Measurements from ENCODE around the gene FREM1. TPM values are rescaled to one million over a fixed set of nuclear protein-coding genes. Genes with fewer than 3 reads are reported as not detected.
A peak's percentile ranks its signal among the peaks of the same experiment; 100 is the strongest.

The FREM1 gene
- total RNA-seq, 2 experiments from 2014 or later = not detected

DNA sequence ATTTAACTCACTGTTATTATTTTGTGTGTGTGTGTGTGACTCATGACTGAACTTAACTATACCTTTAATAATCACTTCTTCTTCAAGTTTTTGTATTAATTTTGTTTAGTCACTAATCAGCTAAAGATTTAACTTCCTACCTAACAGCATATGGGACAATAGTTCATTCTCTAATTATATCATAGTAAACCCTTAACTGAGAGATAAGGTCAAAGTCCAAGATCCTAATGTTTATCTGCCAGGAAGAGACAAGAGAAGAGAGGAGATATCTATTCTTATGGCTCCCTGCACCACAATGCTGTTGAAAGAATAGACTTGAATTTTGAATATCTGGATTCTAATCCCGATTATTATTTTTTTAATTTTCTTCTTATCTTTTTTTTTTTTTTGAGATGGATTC, 28.1 kb downstream of the FREM1 start:
- Mint-ChIP-seq H3K9me3 (ENCODE audit: low read depth) (no peaks in the 10 kb centered on the region), H3K4me3 (no peak overlapping the region), H3K27me3 (no peaks in the 10 kb centered on the region), H3K36me3 (no peaks in the 10 kb centered on the region), H3K4me1 (no peaks in the 10 kb centered on the region), H3K27ac (no peak overlapping the region)
- no peak for DNase-seq
- ATAC-seq = no peak
- CTCF ChIA-PET = no interaction called here

DNA sequence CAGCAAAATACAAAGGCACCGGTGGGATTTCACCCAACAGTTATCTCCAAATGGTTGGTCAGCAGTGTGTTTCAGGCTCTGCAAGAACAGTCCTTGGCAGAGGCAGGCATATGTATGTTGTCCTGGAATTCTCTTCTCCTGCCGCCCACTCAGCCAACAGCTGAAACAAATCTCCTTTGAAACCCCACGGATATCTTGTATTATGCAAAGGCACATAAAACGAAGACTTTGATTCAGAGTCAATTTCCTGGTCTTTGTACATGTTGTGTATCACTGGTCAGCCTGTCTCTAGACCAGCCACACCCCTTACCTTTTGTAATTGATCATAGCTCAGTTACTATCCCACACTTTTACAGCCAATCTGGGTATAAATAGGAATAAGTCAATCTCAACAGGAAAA, 29.2 kb downstream of the FREM1 start:
- no peaks in the 10 kb centered on the region for H3K27me3 Mint-ChIP-seq
- DNase-seq (no peak), ATAC-seq (no peak)
- H3K4me1 Mint-ChIP-seq = no peaks in the 10 kb centered on the region
- CTCF ChIA-PET = no interaction called here
- H3K9me3 Mint-ChIP-seq (ENCODE audit: low read depth) = no peaks in the 10 kb centered on the region
- no peak overlapping the region for H3K27ac Mint-ChIP-seq
- H3K36me3 Mint-ChIP-seq = no peaks in the 10 kb centered on the region
- no peak overlapping the region for H3K4me3 Mint-ChIP-seq

DNA sequence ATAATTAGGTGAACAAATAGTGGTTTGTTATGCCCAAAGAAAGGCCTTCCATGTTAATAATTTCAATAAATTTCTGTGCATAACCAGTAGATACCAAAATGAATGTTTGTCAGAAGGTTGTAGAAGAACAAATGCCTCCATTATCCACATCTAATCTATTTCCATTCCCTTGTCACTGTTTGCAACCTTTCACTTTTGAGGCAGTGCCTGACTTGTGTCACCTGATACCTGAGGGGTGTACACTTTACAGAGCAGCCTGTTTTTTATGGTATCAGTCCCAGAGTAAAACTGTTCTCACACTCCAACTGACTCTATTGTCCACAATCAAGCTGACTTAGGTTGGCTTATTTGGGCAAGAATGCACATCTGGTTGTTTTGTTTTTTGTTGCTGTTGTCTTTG, 40.1 kb downstream of the FREM1 start:
- H3K9me3 Mint-ChIP-seq (ENCODE audit: low read depth) = no peaks in the 10 kb centered on the region
- H3K36me3 Mint-ChIP-seq = no peaks in the 10 kb centered on the region
- DNase-seq (no peak), ATAC-seq (no peak)
- no peak overlapping the region for H3K4me3 Mint-ChIP-seq
- H3K4me1 Mint-ChIP-seq = no peaks in the 10 kb centered on the region
- no peak overlapping the region for H3K27ac Mint-ChIP-seq
- no peaks in the 10 kb centered on the region for H3K27me3 Mint-ChIP-seq
- CTCF ChIA-PET = no interaction called here

DNA sequence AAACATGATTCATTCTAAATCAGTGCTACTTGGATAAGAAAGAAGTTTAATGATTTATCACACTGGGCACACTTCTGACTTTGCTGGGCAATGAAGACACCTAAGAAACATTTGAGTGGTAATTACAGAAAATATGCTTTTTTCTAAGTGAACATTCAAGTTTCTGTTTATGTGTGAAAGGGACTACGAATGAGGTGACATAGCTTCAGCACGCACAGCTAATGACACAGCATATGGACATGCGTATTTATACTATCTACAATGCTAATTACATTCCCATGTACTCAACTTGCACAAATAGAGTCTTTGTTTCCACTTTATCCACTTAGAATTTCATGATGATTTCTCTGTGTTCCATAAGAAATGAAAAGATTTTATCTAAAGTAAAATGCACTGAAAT, 40.6 kb downstream of the FREM1 start:
- no peak overlapping the region for H3K27ac Mint-ChIP-seq
- DNase-seq (no peak), ATAC-seq (no peak)
- H3K36me3 Mint-ChIP-seq = no peaks in the 10 kb centered on the region
- CTCF ChIA-PET = interaction anchor here (0.6 kb wide), 1 partner anchor 803 kb away, joined by 3 read pairs; no protein-coding TSS in a partner anchor
- no peaks in the 10 kb centered on the region for H3K27me3 Mint-ChIP-seq
- no peaks in the 10 kb centered on the region for H3K9me3 Mint-ChIP-seq (ENCODE audit: low read depth)
- H3K4me1 Mint-ChIP-seq = no peaks in the 10 kb centered on the region
- H3K4me3 Mint-ChIP-seq = no peak overlapping the region

DNA sequence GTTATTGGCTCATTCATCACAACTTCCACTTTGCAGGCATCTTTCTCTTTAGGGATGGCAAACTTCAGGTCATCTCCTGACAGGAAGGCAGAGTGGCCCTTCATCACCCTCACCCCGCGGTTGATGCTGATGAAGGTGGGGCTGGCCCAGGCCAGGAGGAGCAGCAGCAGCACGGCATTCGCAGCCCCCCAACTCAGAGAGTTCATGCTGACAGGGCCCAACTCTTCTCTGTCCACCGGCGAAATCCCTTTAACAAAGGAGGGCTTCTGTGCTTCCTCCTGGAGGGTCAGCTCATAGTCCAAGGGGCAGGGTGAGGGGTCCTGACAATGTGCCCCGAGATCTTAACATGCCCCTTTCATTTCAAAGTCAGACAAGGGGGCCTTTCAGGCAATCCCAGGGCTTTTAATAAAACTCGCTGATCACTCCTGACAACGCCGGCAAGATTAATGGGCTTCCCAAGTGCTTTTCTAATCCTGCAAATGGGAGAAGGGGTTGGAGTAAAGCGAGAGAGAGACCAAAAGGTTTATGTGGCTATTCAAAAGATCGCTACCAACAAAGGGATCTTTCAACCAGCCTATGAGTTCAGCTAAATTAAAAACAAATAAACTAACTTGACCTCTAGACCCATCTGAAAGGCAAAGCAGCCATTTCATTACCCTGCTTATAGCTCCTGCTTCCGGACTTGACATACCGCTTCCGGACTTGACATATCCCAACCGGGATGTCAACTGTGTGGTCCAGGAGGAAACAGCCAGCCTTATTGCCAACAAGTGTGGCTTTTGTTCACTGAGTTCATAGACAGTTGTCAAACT, 41.2 kb downstream of the FREM1 start:
- ATAC-seq = no peak
- Mint-ChIP-seq H3K4me1 (no peaks in the 10 kb centered on the region), H3K4me3 (no peak overlapping the region), H3K9me3 (ENCODE audit: low read depth) (no peaks in the 10 kb centered on the region), H3K27me3 (no peaks in the 10 kb centered on the region), H3K27ac (no peak overlapping the region), H3K36me3 (no peaks in the 10 kb centered on the region)
- CTCF ChIA-PET = interaction anchor here (0.6 kb wide), 1 partner anchor 803 kb away, joined by 3 read pairs; no protein-coding TSS in a partner anchor
- no peak for DNase-seq

DNA sequence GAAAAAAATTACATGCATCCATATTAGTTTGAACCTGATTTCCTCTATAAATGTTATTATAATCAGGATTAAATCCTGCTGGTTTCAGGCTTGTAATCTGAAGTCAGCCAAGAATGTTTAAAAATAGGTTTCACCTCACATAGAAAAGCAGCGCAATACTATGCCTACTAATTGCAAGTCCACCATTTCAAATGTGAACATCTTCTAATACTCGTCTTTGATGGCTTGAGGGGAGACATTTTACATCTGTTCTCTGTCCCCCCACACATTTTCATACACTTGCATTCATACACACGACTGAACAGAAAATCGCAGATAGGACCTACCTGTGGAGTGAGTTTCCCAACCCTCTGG, 41.8 kb downstream of the FREM1 start:
- CTCF ChIA-PET = no interaction called here
- Mint-ChIP-seq H3K9me3 (ENCODE audit: low read depth) (no peaks in the 10 kb centered on the region), H3K4me1 (no peaks in the 10 kb centered on the region), H3K27ac (no peak overlapping the region), H3K4me3 (no peak overlapping the region), H3K36me3 (no peaks in the 10 kb centered on the region), H3K27me3 (no peaks in the 10 kb centered on the region)
- DNase-seq = no peak
- no peak for ATAC-seq

DNA sequence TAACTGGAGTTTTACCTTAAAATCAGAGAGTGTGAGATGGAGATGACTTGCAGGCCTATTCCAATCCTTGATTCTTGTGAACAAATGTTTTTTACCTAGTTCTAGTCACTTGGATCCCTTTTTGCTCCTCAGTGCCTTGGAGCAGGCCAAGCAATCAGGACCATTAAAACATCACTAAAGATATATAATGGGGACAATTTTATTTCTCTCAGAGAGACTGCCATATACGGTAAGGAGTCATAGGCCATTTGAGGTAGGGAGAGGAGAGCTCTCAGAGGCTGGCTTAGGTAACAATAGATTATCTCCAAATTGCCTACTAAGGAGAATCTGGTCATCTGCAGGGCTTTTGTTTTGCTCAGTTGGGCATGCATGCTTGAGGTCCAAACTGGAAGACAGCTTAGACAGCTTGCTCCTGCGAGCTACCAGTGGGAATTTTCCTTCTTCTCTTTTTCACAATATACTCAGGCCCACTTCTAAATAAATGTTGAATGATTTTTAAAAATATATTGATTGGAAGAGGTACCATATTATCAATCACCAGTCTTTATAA, 44.0 kb downstream of the FREM1 start:
- ATAC-seq = no peak
- CTCF ChIA-PET = no interaction called here
- no peak overlapping the region for H3K4me3 Mint-ChIP-seq

DNA sequence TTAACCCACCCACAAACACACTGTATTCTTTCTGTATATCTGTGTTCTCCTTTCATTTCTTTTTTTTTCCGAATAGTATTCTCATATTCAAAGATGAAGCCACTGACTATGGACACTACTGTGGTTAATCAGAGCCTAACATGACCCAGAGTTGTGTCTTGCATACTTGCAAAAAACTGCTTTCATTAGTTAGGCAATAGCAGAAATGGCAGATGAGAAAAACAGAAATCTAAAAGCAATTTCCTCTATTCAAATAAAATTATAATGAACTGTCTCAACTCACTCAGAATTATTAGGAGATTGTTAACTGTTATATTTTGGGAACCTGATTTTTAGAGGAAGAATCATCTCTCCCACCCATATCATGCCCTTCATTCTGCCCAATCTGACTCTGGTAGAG, 45.9 kb downstream of the FREM1 start:
- Mint-ChIP-seq H3K4me1 (no peaks in the 10 kb centered on the region), H3K4me3 (no peak overlapping the region), H3K36me3 (no peaks in the 10 kb centered on the region), H3K27me3 (no peaks in the 10 kb centered on the region), H3K27ac (no peak overlapping the region), H3K9me3 (ENCODE audit: low read depth) (no peaks in the 10 kb centered on the region)
- ATAC-seq = no peak
- no peak for DNase-seq
- CTCF ChIA-PET = no interaction called here

More for the DNA sequence above, 44.0 kb downstream of the FREM1 start:
- H3K4me1 Mint-ChIP-seq = no peaks in the 10 kb centered on the region
- H3K27me3 Mint-ChIP-seq = no peaks in the 10 kb centered on the region
- DNase-seq = no peak
- H3K36me3 Mint-ChIP-seq = no peaks in the 10 kb centered on the region
- no peak overlapping the region for H3K27ac Mint-ChIP-seq
- no peaks in the 10 kb centered on the region for H3K9me3 Mint-ChIP-seq (ENCODE audit: low read depth)

DNA sequence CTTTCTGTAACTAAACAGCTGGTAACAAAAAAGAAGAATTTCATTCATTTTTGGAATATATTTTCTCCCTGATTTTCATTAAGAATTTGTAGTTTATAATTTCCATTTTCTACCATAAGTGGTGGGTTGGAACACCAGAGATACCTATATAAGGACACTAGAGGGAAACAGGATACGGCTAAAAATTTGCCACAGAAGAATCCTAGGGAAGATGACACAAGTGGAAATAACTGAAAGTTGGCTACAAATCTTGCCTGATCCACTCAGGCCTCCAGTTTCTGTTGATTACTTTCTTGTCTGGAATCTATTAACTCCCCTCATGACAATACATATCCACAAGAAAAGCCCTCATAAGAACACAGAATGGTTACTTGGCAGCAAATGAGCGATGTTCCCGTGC, 46.8 kb downstream of the FREM1 start:
- DNase-seq (no peak), ATAC-seq (no peak)
- no peaks in the 10 kb centered on the region for H3K9me3 Mint-ChIP-seq (ENCODE audit: low read depth)
- no peaks in the 10 kb centered on the region for H3K27me3 Mint-ChIP-seq
- CTCF ChIA-PET = no interaction called here
- no peaks in the 10 kb centered on the region for H3K36me3 Mint-ChIP-seq
- H3K27ac Mint-ChIP-seq = no peak overlapping the region
- H3K4me3 Mint-ChIP-seq = no peak overlapping the region
- no peaks in the 10 kb centered on the region for H3K4me1 Mint-ChIP-seq

DNA sequence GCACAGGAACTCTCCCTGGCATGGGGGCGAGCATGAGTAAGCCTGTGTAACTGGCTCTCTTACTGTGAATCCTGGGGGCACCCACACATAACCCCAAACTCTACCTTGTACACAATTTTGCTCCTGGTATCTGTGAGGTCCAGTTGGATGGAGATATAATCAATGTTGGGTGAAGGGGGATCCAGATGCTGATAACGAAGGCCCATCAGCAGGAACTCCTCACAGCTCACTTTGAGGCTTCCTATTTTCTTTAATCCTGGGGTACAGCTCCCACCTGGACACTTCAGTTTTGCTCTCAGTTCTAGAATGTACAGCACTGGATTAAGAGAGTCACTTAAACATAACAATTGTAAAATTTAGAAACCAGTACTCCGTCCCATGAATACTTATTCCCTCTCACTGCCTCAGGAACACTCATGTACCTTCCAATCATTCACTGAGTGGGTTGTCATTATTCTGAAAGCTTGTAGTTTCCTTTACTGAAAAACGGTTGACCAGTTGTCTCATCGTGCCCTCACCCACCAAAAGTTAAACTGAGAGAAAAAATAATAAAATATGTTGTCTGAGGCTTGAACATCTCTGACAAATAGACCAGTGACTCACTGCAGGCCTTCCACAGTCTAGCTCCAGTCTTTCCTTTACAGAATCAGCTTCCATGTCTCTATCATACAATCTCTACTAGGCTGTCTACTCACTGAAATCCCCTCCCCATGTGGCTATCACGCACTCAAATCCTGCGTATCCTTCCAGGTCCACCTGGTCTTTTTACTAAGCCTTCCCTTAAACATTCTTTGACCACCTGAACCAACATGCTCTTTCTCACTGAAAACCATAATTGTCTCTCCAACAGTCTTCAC, 52.6 kb downstream of the FREM1 start:
- Mint-ChIP-seq H3K4me1 (no peaks in the 10 kb centered on the region), H3K9me3 (ENCODE audit: low read depth) (no peaks in the 10 kb centered on the region), H3K27ac (no peak overlapping the region), H3K27me3 (no peaks in the 10 kb centered on the region), H3K4me3 (no peak overlapping the region), H3K36me3 (no peaks in the 10 kb centered on the region)
- no peak for DNase-seq
- no peak for ATAC-seq
- CTCF ChIA-PET = no interaction called here

DNA sequence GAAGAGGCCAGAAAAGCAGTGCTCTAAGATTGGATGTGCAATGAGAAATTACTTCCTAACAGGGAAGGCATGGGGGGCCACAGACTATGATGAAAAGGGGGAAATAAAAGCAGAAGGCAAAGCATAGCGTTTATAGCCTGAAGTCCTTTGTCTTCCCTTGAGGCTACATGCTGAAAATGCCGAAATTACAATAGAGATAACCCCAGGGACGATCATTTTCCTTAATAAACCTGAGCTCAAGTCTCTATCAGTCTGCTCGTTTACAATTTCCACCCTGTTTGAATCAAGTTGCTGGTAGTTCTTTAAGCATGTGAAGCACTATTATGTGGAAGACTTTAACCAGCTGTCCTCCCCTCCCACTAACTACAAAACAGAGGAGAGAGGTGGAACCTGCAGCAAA, 60.4 kb downstream of the FREM1 start:
- Mint-ChIP-seq H3K4me1 (no peaks in the 10 kb centered on the region), H3K4me3 (no peak overlapping the region), H3K27me3 (peaks cover 3% of the 10 kb centered on the region), H3K9me3 (ENCODE audit: low read depth) (no peaks in the 10 kb centered on the region), H3K27ac (no peak overlapping the region), H3K36me3 (no peaks in the 10 kb centered on the region)
- DNase-seq = no peak
- CTCF ChIA-PET = no interaction called here
- ATAC-seq = no peak

DNA sequence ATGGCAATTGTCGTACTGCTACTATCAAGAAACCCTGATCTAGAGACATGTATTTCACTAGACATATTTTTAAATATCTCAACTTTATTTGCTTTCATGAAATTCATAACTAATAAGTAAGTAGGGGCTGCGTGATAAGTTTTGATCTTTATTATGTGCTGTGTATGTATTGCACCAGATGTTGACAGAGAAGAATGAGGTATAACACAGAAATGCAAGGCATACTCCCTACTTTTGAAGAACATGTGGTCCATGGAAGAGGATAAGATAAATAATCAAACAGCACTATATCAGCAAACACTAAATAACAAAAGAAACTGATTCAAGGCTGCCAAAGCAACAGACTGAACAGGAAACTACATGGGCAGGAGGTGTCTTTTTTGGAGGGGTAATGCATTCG, 60.9 kb downstream of the FREM1 start:
- CTCF ChIA-PET = no interaction called here
- H3K4me3 Mint-ChIP-seq = no peak overlapping the region
- no peak overlapping the region for H3K27ac Mint-ChIP-seq
- H3K36me3 Mint-ChIP-seq = no peaks in the 10 kb centered on the region
- no peaks in the 10 kb centered on the region for H3K4me1 Mint-ChIP-seq
- ATAC-seq (no peak), DNase-seq (no peak)
- H3K9me3 Mint-ChIP-seq (ENCODE audit: low read depth) = no peaks in the 10 kb centered on the region
- peaks cover 3% of the 10 kb centered on the region for H3K27me3 Mint-ChIP-seq

DNA sequence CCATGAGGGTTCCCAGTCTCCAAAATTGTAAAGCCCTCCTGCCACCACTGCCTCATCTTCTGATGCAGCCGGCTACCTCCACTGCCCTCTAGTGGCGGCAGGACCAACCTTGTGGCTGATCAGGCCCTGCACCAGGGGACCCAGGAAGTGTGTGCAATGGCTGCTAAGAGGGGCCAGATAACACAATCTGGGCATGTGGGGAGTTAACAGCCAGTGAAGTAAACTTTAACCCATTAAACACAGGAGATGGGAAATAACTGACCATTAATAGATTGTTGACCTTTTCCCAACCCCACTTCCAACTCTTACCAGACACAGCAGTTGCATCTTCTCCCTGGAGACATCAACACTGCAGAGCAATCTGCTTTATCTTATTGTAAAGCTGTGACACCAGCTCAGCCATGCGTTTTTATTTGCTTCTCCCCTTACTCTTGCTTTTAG, 63.3 kb downstream of the FREM1 start:
- peaks cover 3% of the 10 kb centered on the region for H3K27me3 Mint-ChIP-seq
- H3K27ac Mint-ChIP-seq = no peak overlapping the region
- CTCF ChIA-PET = no interaction called here
- peak; percentile 71 for ATAC-seq
- no peak overlapping the region for H3K4me3 Mint-ChIP-seq
- H3K9me3 Mint-ChIP-seq (ENCODE audit: low read depth) = no peaks in the 10 kb centered on the region
- no peaks in the 10 kb centered on the region for H3K4me1 Mint-ChIP-seq
- H3K36me3 Mint-ChIP-seq = no peaks in the 10 kb centered on the region
- peak; percentile 63 for DNase-seq

DNA sequence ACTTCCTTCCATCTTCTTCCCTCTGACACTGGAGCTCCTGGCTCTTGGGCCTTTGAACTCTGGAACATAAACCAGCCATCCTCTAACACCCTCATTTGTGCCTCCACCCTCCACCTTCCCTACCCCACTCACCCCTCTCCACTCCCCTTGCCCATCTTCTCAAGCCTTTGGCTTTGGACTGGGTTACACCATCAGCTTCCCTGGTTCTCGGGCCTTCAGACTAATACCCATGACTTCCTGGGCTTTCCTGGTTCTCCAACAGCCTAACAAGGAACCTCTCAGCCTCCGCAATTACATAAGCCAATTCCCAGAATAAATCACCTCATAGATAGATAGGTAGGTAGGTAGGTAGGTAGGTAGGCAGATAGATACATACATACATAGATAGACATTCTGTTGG, 67.1 kb downstream of the FREM1 start:
- no peaks in the 10 kb centered on the region for H3K36me3 Mint-ChIP-seq
- H3K27me3 Mint-ChIP-seq = peaks cover 2% of the 10 kb centered on the region
- H3K4me1 Mint-ChIP-seq = no peaks in the 10 kb centered on the region
- H3K4me3 Mint-ChIP-seq = no peak overlapping the region
- no peak overlapping the region for H3K27ac Mint-ChIP-seq
- no peak for ATAC-seq
- no peaks in the 10 kb centered on the region for H3K9me3 Mint-ChIP-seq (ENCODE audit: low read depth)
- CTCF ChIA-PET = no interaction called here
- no peak for DNase-seq

Measured in activated CD8-positive, alpha-beta memory T cell treated with anti-CD3 and anti-CD28 coated beads, Interleukin-2, amount 10 ng/mL, durations not matched to agents 7 days and 5 days (primary cell).